H1 (cell line): ENCODE data around the gene PLEKHN1.

ENCODE experiments used
- CTCF ChIP-seq, 3 experiments: IDR thresholded peaks; 1 replicate in 2 of 3; 2 replicates in 1 of 3; pipeline versions ENCODE4 v1.5.1 to v1.6.1; 2011; ENCODE audit warnings: low read length in 3 of 3, mild to moderate bottlenecking in 3 of 3, inconsistent platforms in 2 of 3, low read depth in 1 of 3, moderate library complexity in 1 of 3; ENCODE audit not compliant: insufficient read depth in 1 of 3; ENCODE audit errors: control extremely low read depth in 1 of 3
- JUND ChIP-seq: IDR thresholded peaks from 2 replicates; pipeline ENCODE4 v1.6.1; 2011; ENCODE audit warnings: mild to moderate bottlenecking, improper control_type of control experiment, low read length
- RNF2 ChIP-seq: fragments of 200-900, 300-1000 bp; sonication (generic); IDR thresholded peaks from 2 replicates; pipeline ENCODE4 v1.7.1; 2016; ENCODE audit warnings: borderline replicate concordance, low read depth, mild to moderate bottlenecking, antibody characterized with exemption, low read length; ENCODE audit not compliant: poor library complexity, severe bottlenecking; ENCODE audit errors: missing control alignments

GRCh38 chr1:917076-917459, 49.2 kb upstream of the PLEKHN1 start:
- TF ChIP-seq CTCF (IDR thresholded peaks at IDR 0.05; ENCODE audit: control extremely low read depth in 1 of 3, insufficient read depth in 1 of 3, low read depth in 1 of 3, low read length in 3 of 3): no peak
- no peak for TF ChIP-seq RNF2
- TF ChIP-seq JUND: no peak
